Measurements from ENCODE around the gene SUMO2. TPM values are rescaled to one million over a fixed set of nuclear protein-coding genes. Genes with fewer than 3 reads are reported as not detected.

The SUMO2 gene
- total and polyA plus RNA-seq, 2 of the 8 experiments (the other 6 are each of a cell fraction or from before 2014, with no cell fraction given): 184 to 779 TPM

DNA sequence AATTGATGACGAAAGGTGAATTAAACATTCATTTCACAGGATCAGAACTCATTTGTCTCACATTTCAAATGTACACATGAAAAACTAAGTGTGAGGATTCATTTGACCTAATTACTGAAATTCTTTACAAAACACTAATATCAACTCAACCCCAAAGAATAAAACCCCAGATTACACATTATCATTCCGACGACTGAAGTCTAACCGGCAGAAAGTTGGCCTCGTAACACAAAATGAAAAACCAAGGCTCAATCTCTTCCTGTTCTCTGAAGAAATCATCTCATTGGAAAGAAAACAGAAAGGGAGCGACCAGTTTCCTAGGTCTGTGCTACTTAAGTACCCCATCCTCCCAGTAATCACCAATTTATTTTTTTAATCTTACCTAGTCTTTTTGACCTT lies 30.2 kb downstream of the SUMO2 start:
- Histone ChIP-seq H2BK12ac (ENCODE audit: low read depth, low read length) (no peak overlapping the region), H3K14ac (ENCODE audit: insufficient read length) (peak overlapping the region; percentile 68), H3K23ac (ENCODE audit: insufficient read length) (no peak overlapping the region), H3K4ac (replicated peaks; ENCODE audit: insufficient read length, low read depth, low read length) (no peak overlapping the region), H2BK15ac (ENCODE audit: low read length) (no peak overlapping the region), H3K9me3 (ENCODE audit: insufficient read depth in 2 of 2, low read depth in 1 of 2, low read length in 1 of 2) (no peaks in the 10 kb centered on the region), H3K27me3 (replicated peaks in 1 of 4; ENCODE audit: control insufficient read depth in 3 of 4, extremely low read depth in 1 of 4, insufficient read depth in 3 of 4, low read length in 3 of 4) (no peaks in the 10 kb centered on the region), H3K18ac (ENCODE audit: extremely low read depth, low read length) (no peak overlapping the region), H3K4me2 (ENCODE audit: insufficient read depth in 1 of 2, low read depth in 2 of 2, low read length in 2 of 2) (peak overlapping the region; percentile 72 to 99), H3K79me1 (ENCODE audit: low read depth, low read length) (peaks cover 5% of the 10 kb centered on the region; the same call in 1 of the 2 replicates), H3K36me3 (ENCODE audit: control insufficient read depth in 2 of 4, insufficient read depth in 4 of 4, low read length in 3 of 4) (peaks cover 5 to 16% (median 12%) of the 10 kb centered on the region in 4 experiments), H3K27ac (ENCODE audit: low read depth, low read length) (0 out of 2 replicates have a peak overlapping the region, but pooled peaks have one; percentile 26), H4K8ac (ENCODE audit: extremely low read depth, insufficient read depth, low read length) (no peak overlapping the region), H3K4me3 (ENCODE audit: extremely low read depth in 1 of 4, insufficient read depth in 2 of 4, low read depth in 3 of 4, low read length in 4 of 4) (peak overlapping the region; percentile 87 to 95 (median 94)), H3K9ac (replicated peaks in 1 of 4; ENCODE audit: extremely low read depth in 1 of 4, low read depth in 3 of 4, low read length in 3 of 4) (peak overlapping the region; percentile 69 to 97 (median 78)), H2BK20ac (ENCODE audit: low read length) (no peak overlapping the region), H2BK5ac (ENCODE audit: low read depth, low read length) (no peak overlapping the region), H4K91ac (replicated peaks; ENCODE audit: insufficient read length, low read length) (no peak overlapping the region), H2BK120ac (replicated peaks; ENCODE audit: low read depth, low read length) (no peak overlapping the region), H2AK5ac (ENCODE audit: low read depth, low read length) (no peak overlapping the region), H4K5ac (ENCODE audit: insufficient read length, low read depth, low read length) (no peak overlapping the region), H3K4me1 (replicated peaks in 1 of 4; ENCODE audit: control insufficient read depth in 3 of 4, insufficient read depth in 4 of 4, low read length in 3 of 4) (peaks cover 3 to 12% (median 9%) of the 10 kb centered on the region in 4 experiments; a peak in 6 of 7 replicates), H3K56ac (replicated peaks; ENCODE audit: insufficient read length, low read depth, low read length) (no peak overlapping the region), H3K79me2 (ENCODE audit: control insufficient read depth in 1 of 2, insufficient read depth in 2 of 2, low read length in 2 of 2) (peaks cover 29 to 66% of the 10 kb centered on the region in 2 experiments), H4K20me1 (replicated peaks in 1 of 2; ENCODE audit: control insufficient read depth in 1 of 2, insufficient read depth in 2 of 2, low read length in 2 of 2) (peaks cover 2 to 3% of the 10 kb centered on the region in 2 experiments), H2AFZ (ENCODE audit: low read length) (no peak overlapping the region), H3K23me2 (ENCODE audit: low read depth, low read length) (peaks cover 6% of the 10 kb centered on the region)
- no peak for FAIRE-seq
- 37% methylated on average over 6 of the region's 6 CpGs; no CpG with 5 or more reads in 1 of the 2 experiments for WGBS, 2 experiments (ENCODE audit: extremely low coverage in 1 of 2, insufficient coverage in 1 of 2, insufficient read length in 1 of 2, insufficient replicate concordance in 2 of 2, low coverage in 1 of 2, low lambda C conversion rate in 2 of 2, missing lambda C conversion rate in 1 of 2)
- CTCF ChIA-PET (ENCODE audit: partially characterized antibody): no interaction called here
- POLR2A ChIA-PET (ENCODE audit: partially characterized antibody): interaction anchor here (0.9 to 11.6 kb wide), 3 partner anchors 15 to 53 kb away, joined by 3 to 213 read pairs (median 29); partner anchors contain the start of gene NUP85
- DNase-seq (ENCODE audit: low read depth in 1 of 2, low spot score in 2 of 2): no peak
- no peak for TF ChIP-seq CBX8 (IDR thresholded peaks at IDR 0.05; ENCODE audit: borderline replicate concordance, low read depth, low read length)
- TF ChIP-seq TAF7 (optimal IDR thresholded peaks at IDR 0.05; ENCODE audit: borderline replicate concordance, low read depth, low read length): no peak
- no peak for TF ChIP-seq SP4 (IDR thresholded peaks at IDR 0.05; ENCODE audit: low read length)
- TF ChIP-seq HDAC6 (IDR thresholded peaks at IDR 0.05; ENCODE audit: low read depth, low read length): no peak
- TF ChIP-seq POLR2AphosphoS5 (IDR thresholded peaks at IDR 0.05; ENCODE audit: low read depth, low read length): 0 out of 2 replicates have a peak, but pooled peaks have one; percentile 5
- TF ChIP-seq ZNF274 (IDR thresholded peaks at IDR 0.05; ENCODE audit: borderline replicate concordance, extremely low read depth, low read length): no peak
- no peak for TF ChIP-seq BACH1 (IDR thresholded peaks at IDR 0.05; ENCODE audit: low read length)

Data from H1 (cell line).